Gastrocnemius medialis (tissue), 4 donors: ENCODE results near the gene OR10H5.
"Not testable (repeated sequence)": the region's sequence is repeated elsewhere in the genome, so short reads cannot be mapped to it uniquely, and the experiment has no call there.

ENCODE experiments used
- CTCF ChIP-seq, 5 experiments: fragments of 450-650 bp in 3 of 5; fragments of 200-600 bp in 2 of 5; sonication (generic) in 2 of 5; IDR thresholded peaks in 4 of 5; conservative IDR thresholded peaks in 1 of 5; 1 replicate in 4 of 5; 2 replicates in 1 of 5; pipeline ENCODE4 v1.5.1; 2016 to 2019; ENCODE audit warnings: antibody characterized with exemption in 5 of 5, mild to moderate bottlenecking in 3 of 5, moderate library complexity in 3 of 5
- POLR2A ChIP-seq, 2 donors: fragments of 450-650 bp; IDR thresholded peaks; one replicate each; pipeline ENCODE4 v1.6.1; 2017; ENCODE audit warnings: antibody characterized with exemption in 2 of 2, mild to moderate bottlenecking in 2 of 2, moderate library complexity in 2 of 2

- not testable (repeated sequence) for TF ChIP-seq CTCF (IDR thresholded peaks at IDR 0.05 in 4 of 5, conservative IDR thresholded peaks at IDR 0.05 in 1 of 5); POLR2A (IDR thresholded peaks at IDR 0.05)
These were observed 46.8 kb downstream of the OR10H5 start for GRCh38 chr19:15834232-15834631.
